Measurements from ENCODE around the gene SLX4IP. TPM values are rescaled to one million over a fixed set of nuclear protein-coding genes. Genes with fewer than 3 reads are reported as not detected.
A peak's percentile ranks its signal among the peaks of the same experiment; 100 is the strongest.

The SLX4IP gene
- total and polyA plus RNA-seq, 2 of the 13 experiments (the other 11 are each of a cell fraction or from before 2014, with no cell fraction given), result 3.6 to 7.3 TPM

DNA sequence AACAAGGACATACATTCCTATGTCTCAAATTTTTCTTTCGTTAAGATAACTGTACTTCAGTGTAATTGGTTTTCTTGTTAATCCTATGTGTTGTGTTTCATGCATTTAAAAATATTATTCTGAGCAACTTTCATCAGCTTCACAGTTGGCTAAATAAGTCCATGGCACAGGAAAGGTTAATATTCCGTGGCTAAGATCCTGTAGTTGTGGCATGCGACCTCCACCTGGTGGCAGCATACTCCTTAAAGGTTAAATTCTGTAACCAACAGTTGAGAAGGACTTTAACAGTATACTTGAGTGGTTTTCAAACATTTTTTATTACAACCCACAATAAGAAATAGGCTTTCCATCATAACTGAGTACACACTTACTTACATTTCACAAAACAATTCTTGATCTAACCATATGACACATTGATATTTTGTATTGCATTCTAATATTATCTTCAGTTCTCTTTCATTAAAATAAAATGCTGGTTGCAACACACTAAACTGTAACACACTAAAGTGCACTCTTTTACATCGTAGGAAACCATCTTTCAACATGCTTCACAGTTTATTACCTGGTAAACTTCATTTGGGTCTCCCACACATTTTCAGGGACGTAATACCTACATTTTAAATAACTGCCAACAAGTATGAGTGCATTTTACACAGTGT is 118.3 kb downstream of the SLX4IP start (continued):
- TF ChIP-seq SRY (CRISPR knock-in tag; IDR thresholded peaks at IDR 0.05) (no peak; the same call in 1 of the 2 replicates), ZZZ3 (CRISPR knock-in tag; IDR thresholded peaks at IDR 0.05; ENCODE audit: borderline replicate concordance) (no peak), HMG20A (CRISPR knock-in tag; IDR thresholded peaks at IDR 0.05; ENCODE audit: borderline replicate concordance) (peak; percentile 31; the same call in 1 of the 2 replicates), PAWR (CRISPR knock-in tag; IDR thresholded peaks at IDR 0.05; ENCODE audit: borderline replicate concordance) (no peak), ARNTL (CRISPR knock-in tag; IDR thresholded peaks at IDR 0.05) (no peak), MATR3 (CRISPR knock-in tag; IDR thresholded peaks at IDR 0.05) (no peak), SPEN (CRISPR knock-in tag; IDR thresholded peaks at IDR 0.05; ENCODE audit: low read depth) (no peak), SMAD3 (CRISPR knock-in tag; IDR thresholded peaks at IDR 0.05) (no peak), CAMTA2 (CRISPR knock-in tag; IDR thresholded peaks at IDR 0.05; ENCODE audit: borderline replicate concordance) (no peak), ZNF263 (CRISPR knock-in tag; IDR thresholded peaks at IDR 0.05) (no peak), ZNF549 (CRISPR knock-in tag; IDR thresholded peaks at IDR 0.05) (no peak), MTA1 (CRISPR knock-in tag; IDR thresholded peaks at IDR 0.05; ENCODE audit: borderline replicate concordance) (no peak), ZMAT3 (CRISPR knock-in tag; conservative IDR thresholded peaks at IDR 0.05) (no peak), ZNF441 (CRISPR knock-in tag; IDR thresholded peaks at IDR 0.05; ENCODE audit: borderline replicate concordance) (no peak), FOXK1 (CRISPR knock-in tag; IDR thresholded peaks at IDR 0.05; ENCODE audit: borderline replicate concordance, low read depth) (peak; percentile 44; the same call in 1 of the 2 replicates), RFXANK (CRISPR knock-in tag; IDR thresholded peaks at IDR 0.05) (no peak), XRCC5 (optimal IDR thresholded peaks at IDR 0.05; ENCODE audit: low read length) (no peak), TOPORS (CRISPR knock-in tag; IDR thresholded peaks at IDR 0.05) (no peak)
- TF ChIP-seq, protein P1, sequence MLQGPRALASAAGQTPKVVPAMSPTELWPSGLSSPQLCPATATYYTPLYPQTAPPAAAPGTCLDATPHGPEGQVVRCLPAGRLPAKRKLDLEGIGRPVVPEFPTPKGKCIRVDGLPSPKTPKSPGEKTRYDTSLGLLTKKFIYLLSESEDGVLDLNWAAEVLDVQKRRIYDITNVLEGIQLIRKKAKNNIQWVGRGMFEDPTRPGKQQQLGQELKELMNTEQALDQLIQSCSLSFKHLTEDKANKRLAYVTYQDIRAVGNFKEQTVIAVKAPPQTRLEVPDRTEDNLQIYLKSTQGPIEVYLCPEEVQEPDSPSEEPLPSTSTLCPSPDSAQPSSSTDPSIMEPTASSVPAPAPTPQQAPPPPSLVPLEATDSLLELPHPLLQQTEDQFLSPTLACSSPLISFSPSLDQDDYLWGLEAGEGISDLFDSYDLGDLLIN (CRISPR knock-in tag; IDR thresholded peaks at IDR 0.05; ENCODE audit: borderline replicate concordance), result no peak
- TF ChIP-seq, protein P2, sequence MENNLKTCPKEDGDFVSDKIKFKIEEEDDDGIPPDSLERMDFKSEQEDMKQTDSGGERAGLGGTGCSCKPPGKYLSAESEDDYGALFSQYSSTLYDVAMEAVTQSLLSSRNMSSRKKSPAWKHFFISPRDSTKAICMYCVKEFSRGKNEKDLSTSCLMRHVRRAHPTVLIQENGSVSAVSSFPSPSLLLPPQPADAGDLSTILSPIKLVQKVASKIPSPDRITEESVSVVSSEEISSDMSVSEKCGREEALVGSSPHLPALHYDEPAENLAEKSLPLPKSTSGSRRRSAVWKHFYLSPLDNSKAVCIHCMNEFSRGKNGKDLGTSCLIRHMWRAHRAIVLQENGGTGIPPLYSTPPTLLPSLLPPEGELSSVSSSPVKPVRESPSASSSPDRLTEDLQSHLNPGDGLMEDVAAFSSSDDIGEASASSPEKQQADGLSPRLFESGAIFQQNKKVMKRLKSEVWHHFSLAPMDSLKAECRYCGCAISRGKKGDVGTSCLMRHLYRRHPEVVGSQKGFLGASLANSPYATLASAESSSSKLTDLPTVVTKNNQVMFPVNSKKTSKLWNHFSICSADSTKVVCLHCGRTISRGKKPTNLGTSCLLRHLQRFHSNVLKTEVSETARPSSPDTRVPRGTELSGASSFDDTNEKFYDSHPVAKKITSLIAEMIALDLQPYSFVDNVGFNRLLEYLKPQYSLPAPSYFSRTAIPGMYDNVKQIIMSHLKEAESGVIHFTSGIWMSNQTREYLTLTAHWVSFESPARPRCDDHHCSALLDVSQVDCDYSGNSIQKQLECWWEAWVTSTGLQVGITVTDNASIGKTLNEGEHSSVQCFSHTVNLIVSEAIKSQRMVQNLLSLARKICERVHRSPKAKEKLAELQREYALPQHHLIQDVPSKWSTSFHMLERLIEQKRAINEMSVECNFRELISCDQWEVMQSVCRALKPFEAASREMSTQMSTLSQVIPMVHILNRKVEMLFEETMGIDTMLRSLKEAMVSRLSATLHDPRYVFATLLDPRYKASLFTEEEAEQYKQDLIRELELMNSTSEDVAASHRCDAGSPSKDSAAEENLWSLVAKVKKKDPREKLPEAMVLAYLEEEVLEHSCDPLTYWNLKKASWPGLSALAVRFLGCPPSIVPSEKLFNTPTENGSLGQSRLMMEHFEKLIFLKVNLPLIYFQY (CRISPR knock-in tag; IDR thresholded peaks at IDR 0.05; ENCODE audit: borderline replicate concordance), result 0 out of 2 replicates have a peak, but pooled peaks have one; percentile 39
- TF ChIP-seq, protein P3, sequence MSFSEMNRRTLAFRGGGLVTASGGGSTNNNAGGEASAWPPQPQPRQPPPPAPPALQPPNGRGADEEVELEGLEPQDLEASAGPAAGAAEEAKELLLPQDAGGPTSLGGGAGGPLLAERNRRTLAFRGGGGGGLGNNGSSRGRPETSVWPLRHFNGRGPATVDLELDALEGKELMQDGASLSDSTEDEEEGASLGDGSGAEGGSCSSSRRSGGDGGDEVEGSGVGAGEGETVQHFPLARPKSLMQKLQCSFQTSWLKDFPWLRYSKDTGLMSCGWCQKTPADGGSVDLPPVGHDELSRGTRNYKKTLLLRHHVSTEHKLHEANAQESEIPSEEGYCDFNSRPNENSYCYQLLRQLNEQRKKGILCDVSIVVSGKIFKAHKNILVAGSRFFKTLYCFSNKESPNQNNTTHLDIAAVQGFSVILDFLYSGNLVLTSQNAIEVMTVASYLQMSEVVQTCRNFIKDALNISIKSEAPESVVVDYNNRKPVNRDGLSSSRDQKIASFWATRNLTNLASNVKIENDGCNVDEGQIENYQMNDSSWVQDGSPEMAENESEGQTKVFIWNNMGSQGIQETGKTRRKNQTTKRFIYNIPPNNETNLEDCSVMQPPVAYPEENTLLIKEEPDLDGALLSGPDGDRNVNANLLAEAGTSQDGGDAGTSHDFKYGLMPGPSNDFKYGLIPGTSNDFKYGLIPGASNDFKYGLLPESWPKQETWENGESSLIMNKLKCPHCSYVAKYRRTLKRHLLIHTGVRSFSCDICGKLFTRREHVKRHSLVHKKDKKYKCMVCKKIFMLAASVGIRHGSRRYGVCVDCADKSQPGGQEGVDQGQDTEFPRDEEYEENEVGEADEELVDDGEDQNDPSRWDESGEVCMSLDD (CRISPR knock-in tag; IDR thresholded peaks at IDR 0.05; ENCODE audit: borderline replicate concordance), result no peak
- TF ChIP-seq, protein P4, sequence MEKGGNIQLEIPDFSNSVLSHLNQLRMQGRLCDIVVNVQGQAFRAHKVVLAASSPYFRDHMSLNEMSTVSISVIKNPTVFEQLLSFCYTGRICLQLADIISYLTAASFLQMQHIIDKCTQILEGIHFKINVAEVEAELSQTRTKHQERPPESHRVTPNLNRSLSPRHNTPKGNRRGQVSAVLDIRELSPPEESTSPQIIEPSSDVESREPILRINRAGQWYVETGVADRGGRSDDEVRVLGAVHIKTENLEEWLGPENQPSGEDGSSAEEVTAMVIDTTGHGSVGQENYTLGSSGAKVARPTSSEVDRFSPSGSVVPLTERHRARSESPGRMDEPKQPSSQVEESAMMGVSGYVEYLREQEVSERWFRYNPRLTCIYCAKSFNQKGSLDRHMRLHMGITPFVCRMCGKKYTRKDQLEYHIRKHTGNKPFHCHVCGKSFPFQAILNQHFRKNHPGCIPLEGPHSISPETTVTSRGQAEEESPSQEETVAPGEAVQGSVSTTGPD (CRISPR knock-in tag; IDR thresholded peaks at IDR 0.05), result no peak
